Nephron (organoid): Measurements from ENCODE around the gene MMP24.

ENCODE experiments used
- H3K27ac Mint-ChIP-seq, 3 experiments: 2 replicates each; pipeline ENCODE4 v1.8.0; 2020; ENCODE audit warnings: mixed read lengths in 3 of 3, mild to moderate bottlenecking in 2 of 3, moderate library complexity in 1 of 3
- H3K27me3 Mint-ChIP-seq: 2 replicates; pipeline ENCODE4 v1.8.0; 2021; ENCODE audit warnings: low read depth, mild to moderate bottlenecking, moderate library complexity, mixed read lengths
- H3K36me3 Mint-ChIP-seq: 2 replicates; pipeline ENCODE4 v1.8.0; 2020; ENCODE audit warnings: low read depth, mixed read lengths
- H3K4me1 Mint-ChIP-seq: 2 replicates; pipeline ENCODE4 v1.8.0; 2020; ENCODE audit warnings: mixed read lengths
- H3K4me3 Mint-ChIP-seq, 3 experiments: 2 replicates each; pipeline ENCODE4 v1.8.0; 2020; ENCODE audit warnings: mild to moderate bottlenecking in 3 of 3, mixed read lengths in 3 of 3, moderate library complexity in 2 of 3
- H3K9me3 Mint-ChIP-seq: 2 replicates; pipeline ENCODE4 v1.8.0; 2020; ENCODE audit warnings: mixed read lengths
- TF ChIP-seq, protein P1 (sequence below), 3 experiments: fragments of 200-600 bp; sonication (generic); IDR thresholded peaks; one replicate each; pipeline ENCODE4 v1.5.0; 2021; ENCODE audit warnings: antibody characterized with exemption in 3 of 3; ENCODE audit not compliant: unreplicated experiment in 3 of 3

MMP24 gene

DNA sequence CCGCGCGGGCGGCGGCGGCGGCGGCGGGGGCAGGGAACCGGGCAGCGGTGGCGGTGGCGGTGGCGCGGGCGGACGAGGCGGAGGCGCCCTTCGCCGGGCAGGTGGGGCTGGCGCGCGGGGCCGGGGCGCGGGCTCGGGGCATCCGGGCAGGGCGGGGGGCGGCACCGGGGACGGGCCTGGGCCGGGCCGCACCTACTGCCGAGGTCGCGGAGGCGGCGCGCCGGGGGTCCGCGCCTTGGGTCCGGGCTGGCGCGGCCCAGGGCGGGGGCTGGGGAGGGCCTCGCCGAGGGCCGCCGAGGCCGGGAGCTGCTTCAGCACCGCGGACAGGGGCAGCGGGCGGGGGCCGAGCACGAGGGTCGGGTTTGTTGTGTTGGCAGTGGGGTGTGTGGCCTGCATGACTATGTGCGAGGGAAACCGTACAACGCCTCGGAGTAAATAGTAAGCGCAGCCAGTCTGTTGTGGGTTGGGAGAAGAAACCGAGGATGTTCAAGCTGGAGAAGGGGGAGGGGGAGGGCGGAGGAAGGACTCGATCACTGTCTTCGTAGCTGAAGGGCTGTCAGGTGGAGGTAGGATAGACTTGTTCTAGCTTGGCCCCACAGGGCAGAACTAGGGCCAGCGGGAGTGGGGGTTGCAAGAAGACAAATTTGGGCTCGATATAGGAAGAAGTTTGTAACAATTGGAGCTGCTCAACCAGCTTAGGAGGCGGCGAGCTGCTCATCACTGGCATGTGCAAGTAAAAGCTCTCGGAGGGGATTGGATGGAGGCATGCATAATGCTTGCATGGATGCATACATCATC lies 593 bp downstream of the MMP24 start:
- no peak overlapping the region for H3K27ac Mint-ChIP-seq
- peaks cover 5% of the 10 kb centered on the region for H3K9me3 Mint-ChIP-seq
- peaks cover 7% of the 10 kb centered on the region for H3K36me3 Mint-ChIP-seq
- H3K4me3 Mint-ChIP-seq, result peak overlapping the region; percentile 76 to 77 (median 76)
- peaks cover 54% of the 10 kb centered on the region for H3K27me3 Mint-ChIP-seq
- no peaks in the 10 kb centered on the region for H3K4me1 Mint-ChIP-seq
- TF ChIP-seq, protein P1, sequence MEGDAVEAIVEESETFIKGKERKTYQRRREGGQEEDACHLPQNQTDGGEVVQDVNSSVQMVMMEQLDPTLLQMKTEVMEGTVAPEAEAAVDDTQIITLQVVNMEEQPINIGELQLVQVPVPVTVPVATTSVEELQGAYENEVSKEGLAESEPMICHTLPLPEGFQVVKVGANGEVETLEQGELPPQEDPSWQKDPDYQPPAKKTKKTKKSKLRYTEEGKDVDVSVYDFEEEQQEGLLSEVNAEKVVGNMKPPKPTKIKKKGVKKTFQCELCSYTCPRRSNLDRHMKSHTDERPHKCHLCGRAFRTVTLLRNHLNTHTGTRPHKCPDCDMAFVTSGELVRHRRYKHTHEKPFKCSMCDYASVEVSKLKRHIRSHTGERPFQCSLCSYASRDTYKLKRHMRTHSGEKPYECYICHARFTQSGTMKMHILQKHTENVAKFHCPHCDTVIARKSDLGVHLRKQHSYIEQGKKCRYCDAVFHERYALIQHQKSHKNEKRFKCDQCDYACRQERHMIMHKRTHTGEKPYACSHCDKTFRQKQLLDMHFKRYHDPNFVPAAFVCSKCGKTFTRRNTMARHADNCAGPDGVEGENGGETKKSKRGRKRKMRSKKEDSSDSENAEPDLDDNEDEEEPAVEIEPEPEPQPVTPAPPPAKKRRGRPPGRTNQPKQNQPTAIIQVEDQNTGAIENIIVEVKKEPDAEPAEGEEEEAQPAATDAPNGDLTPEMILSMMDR (IDR thresholded peaks at IDR 0.05; ENCODE audit: unreplicated experiment in 3 of 3), result no peak

DNA sequence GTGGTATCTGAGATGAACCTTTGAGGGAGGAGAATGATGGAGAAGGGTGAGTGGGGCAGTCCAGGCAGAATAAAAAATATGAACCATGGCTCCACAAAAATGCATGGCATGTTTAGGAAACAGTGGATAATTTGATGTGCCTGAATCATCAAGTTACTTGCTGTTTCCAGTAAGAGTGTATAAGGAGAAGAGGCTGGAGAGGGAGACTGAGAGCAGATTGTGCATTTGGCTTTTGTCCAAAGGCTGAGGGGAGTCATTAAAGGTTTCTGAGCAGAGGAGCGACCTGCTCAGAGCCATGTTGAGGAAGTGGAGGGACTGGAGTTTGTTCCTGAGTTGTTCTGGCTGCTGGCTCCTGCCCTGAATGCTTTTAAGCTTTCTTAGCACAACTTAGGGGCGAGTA lies 6.1 kb downstream of the MMP24 start:
- TF ChIP-seq, protein P1 (IDR thresholded peaks at IDR 0.05; ENCODE audit: unreplicated experiment in 3 of 3), result no peak
- H3K9me3 Mint-ChIP-seq, result no peaks in the 10 kb centered on the region
- peaks cover 17% of the 10 kb centered on the region for H3K27me3 Mint-ChIP-seq
- H3K4me1 Mint-ChIP-seq, result no peaks in the 10 kb centered on the region
- no peak overlapping the region for H3K4me3 Mint-ChIP-seq
- no peak overlapping the region for H3K27ac Mint-ChIP-seq
- peaks cover 3% of the 10 kb centered on the region for H3K36me3 Mint-ChIP-seq

DNA sequence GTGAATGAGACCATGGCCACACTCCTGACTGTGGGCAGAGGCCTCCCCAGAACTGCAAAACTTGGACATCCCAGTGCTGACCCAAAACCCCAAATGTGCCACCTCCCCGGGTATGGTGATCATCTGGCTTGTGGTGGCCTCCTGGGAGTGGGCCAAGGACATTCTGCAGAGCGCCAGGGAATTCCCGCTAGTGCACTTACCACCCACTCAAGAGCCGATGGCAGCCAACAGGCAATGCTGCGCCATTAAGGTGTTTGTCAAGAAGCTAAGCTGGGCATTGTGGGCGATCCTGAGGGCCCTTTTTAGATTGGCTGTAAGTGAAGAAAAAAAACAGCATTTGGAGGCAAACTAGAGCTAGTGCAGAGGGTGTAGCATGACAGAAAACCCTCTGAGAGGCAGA lies 9.4 kb downstream of the MMP24 start:
- Mint-ChIP-seq H3K36me3 (peaks cover 3% of the 10 kb centered on the region), H3K9me3 (no peaks in the 10 kb centered on the region), H3K27me3 (peaks cover 1% of the 10 kb centered on the region), H3K4me3 (no peak overlapping the region), H3K4me1 (no peaks in the 10 kb centered on the region), H3K27ac (no peak overlapping the region)
- TF ChIP-seq, protein P1 (IDR thresholded peaks at IDR 0.05; ENCODE audit: unreplicated experiment in 3 of 3), result no peak

DNA sequence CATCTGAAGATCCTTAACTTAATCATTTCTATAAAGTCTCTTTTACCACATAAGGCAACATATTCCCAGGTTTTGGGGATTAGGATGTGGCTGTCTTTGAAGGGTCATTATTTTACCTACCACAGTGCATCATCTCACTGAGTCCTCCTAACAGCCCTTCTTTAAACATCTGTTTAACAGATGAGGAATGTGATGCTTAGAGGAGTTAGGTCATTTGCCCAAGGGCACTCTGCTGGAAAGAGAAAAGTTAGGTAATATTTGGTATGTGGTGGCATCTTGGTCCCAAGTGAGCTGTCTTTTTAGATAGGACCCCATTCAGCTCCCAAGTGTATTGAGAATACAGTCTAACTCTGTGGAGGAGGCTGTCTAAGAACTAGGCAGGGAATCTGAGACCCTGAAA lies 11.0 kb downstream of the MMP24 start:
- Mint-ChIP-seq H3K27me3 (peaks cover 6% of the 10 kb centered on the region), H3K4me3 (no peak overlapping the region), H3K9me3 (no peaks in the 10 kb centered on the region)

DNA sequence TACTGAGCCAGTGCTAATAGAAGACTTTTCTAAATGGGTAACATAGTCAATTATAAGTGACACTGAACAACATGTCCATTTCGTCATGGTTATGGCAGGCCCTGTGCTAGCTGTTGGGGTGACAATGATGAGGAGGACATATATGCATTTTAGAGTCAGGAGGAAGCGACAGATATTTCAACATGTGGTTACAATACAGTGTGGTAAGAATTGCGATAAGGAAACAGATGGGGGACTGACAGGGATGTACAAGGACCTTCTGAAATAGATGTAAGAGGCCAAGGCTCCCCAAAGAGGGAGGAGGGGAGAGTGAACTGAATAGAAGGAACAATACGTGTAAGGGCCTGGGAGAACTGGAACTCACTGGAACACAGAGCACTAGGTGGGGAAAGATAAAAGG lies 11.7 kb downstream of the MMP24 start:
- Mint-ChIP-seq H3K36me3 (peaks cover 3% of the 10 kb centered on the region), H3K9me3 (no peaks in the 10 kb centered on the region), H3K27ac (no peak overlapping the region), H3K4me3 (no peak overlapping the region), H3K4me1 (no peaks in the 10 kb centered on the region), H3K27me3 (peaks cover 6% of the 10 kb centered on the region)
- TF ChIP-seq, protein P1 (IDR thresholded peaks at IDR 0.05; ENCODE audit: unreplicated experiment in 3 of 3), result no peak

More for the DNA sequence above, 11.0 kb downstream of the MMP24 start:
- TF ChIP-seq, protein P1 (IDR thresholded peaks at IDR 0.05; ENCODE audit: unreplicated experiment in 3 of 3), result no peak
- no peaks in the 10 kb centered on the region for H3K4me1 Mint-ChIP-seq
- H3K36me3 Mint-ChIP-seq, result peaks cover 3% of the 10 kb centered on the region
- H3K27ac Mint-ChIP-seq, result no peak overlapping the region

DNA sequence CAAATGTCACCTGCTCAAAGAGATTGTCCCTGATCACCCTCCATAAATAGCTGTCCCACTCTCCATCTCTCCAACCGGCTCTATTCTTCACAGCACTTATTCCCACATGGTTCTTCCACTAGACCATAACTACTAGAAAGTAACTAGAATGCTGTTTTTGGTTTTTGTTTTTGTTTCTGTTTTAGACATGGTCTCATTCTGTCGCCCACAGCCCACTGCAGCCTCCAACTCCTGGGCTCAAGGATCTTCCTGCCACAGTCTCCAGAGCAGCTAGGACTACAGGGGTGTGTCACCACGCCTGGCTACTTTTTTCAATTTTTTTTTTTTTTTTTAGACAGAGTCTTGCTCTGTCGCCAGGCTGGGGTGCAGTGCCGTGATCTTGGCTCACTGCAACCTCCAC lies 12.2 kb downstream of the MMP24 start:
- H3K4me3 Mint-ChIP-seq, result no peak overlapping the region
- no peaks in the 10 kb centered on the region for H3K4me1 Mint-ChIP-seq
- TF ChIP-seq, protein P1 (IDR thresholded peaks at IDR 0.05; ENCODE audit: unreplicated experiment in 3 of 3), result no peak
- H3K36me3 Mint-ChIP-seq, result peaks cover 3% of the 10 kb centered on the region
- H3K27me3 Mint-ChIP-seq, result peaks cover 6% of the 10 kb centered on the region
- H3K27ac Mint-ChIP-seq, result no peak overlapping the region
- H3K9me3 Mint-ChIP-seq, result no peaks in the 10 kb centered on the region
